Fibroblast of lung (primary cell): Measurements from ENCODE around the gene ADGRF3. TPM values are rescaled to one million over a fixed set of nuclear protein-coding genes. Genes with fewer than 3 reads are reported as not detected.
A peak's percentile ranks its signal among the peaks of the same experiment; 100 is the strongest.
"Not testable (repeated sequence)": the region's sequence is repeated elsewhere in the genome, so short reads cannot be mapped to it uniquely, and the experiment has no call there.

Source experiments
- DNase-seq, 2 donors: peaks; one replicate each; pipeline versions ENCODE4 v3.0.0 to v3.0.0-alpha.2; 2010; ENCODE audit warnings: low read depth in 2 of 2
- H2AFZ ChIP-seq: 2 replicates; pipeline ENCODE4 v1.5.1; 2012; ENCODE audit warnings: low read length, control low read depth, inconsistent platforms
- H3K27ac ChIP-seq: 2 replicates; pipeline ENCODE4 v1.5.1; 2011; ENCODE audit warnings: low read length, control low read depth; ENCODE audit not compliant: insufficient read depth
- H3K27me3 ChIP-seq: 2 replicates; pipeline ENCODE4 v1.5.1; 2011; ENCODE audit warnings: mild to moderate bottlenecking, low read length; ENCODE audit not compliant: control insufficient read depth, insufficient read depth
- H3K36me3 ChIP-seq: 2 replicates; pipeline ENCODE4 v1.5.1; 2011; ENCODE audit warnings: low read length; ENCODE audit not compliant: control insufficient read depth, insufficient read depth
- H3K4me1 ChIP-seq: 2 replicates; pipeline ENCODE4 v1.5.1; 2011; ENCODE audit warnings: low read length; ENCODE audit not compliant: control insufficient read depth, insufficient read depth; ENCODE audit errors: extremely low read depth
- H3K4me2 ChIP-seq: 2 replicates; pipeline ENCODE4 v1.5.1; 2011; ENCODE audit warnings: low read length, control low read depth; ENCODE audit not compliant: insufficient read depth; ENCODE audit errors: extremely low read depth
- H3K4me3 ChIP-seq, 4 experiments: fragments of 200-600 bp in 1 of 4; sonication (generic) in 1 of 4; replicated peaks in 1 of 4; 2 replicates each; pipeline ENCODE4 v1.5.1; 2011 to 2016; ENCODE audit warnings: low read length in 4 of 4, low read depth in 3 of 4, mild to moderate bottlenecking in 3 of 4, control low read depth in 2 of 4, inconsistent platforms in 1 of 4, mixed read lengths in 1 of 4; ENCODE audit not compliant: insufficient read depth in 1 of 4; ENCODE audit errors: control extremely low read depth in 1 of 4
- H3K79me2 ChIP-seq: 2 replicates; pipeline ENCODE4 v1.5.1; 2012; ENCODE audit warnings: mild to moderate bottlenecking, low read length, inconsistent platforms; ENCODE audit not compliant: control insufficient read depth, insufficient read depth
- H3K9ac ChIP-seq: 2 replicates; pipeline ENCODE4 v1.5.1; 2011; ENCODE audit warnings: mild to moderate bottlenecking, low read length, control low read depth; ENCODE audit not compliant: insufficient read depth
- H3K9me3 ChIP-seq: 2 replicates; pipeline ENCODE4 v1.5.1; 2012; ENCODE audit warnings: low read depth, low read length; ENCODE audit not compliant: control insufficient read depth, insufficient read depth
- H4K20me1 ChIP-seq: 2 replicates; pipeline ENCODE4 v1.5.1; 2011; ENCODE audit warnings: low read length; ENCODE audit not compliant: control insufficient read depth, insufficient read depth; ENCODE audit errors: extremely low read depth
- CTCF ChIP-seq, 2 donors: IDR thresholded peaks in 1 of 2; conservative IDR thresholded peaks in 1 of 2; 1 replicate in 1 of 2; 2 replicates in 1 of 2; pipeline ENCODE4 v1.5.1; 2011 to 2012; ENCODE audit warnings: low read length in 2 of 2, control low read depth in 1 of 2, inconsistent platforms in 1 of 2, low read depth in 1 of 2, mild to moderate bottlenecking in 1 of 2
- EZH2 ChIP-seq: IDR thresholded peaks from 2 replicates; pipeline ENCODE4 v1.5.1; 2012; ENCODE audit warnings: low read length, control low read depth, mild to moderate bottlenecking; ENCODE audit errors: missing control alignments
- polyA plus RNA-seq, 2 donors: library from polyadenylated mRNA; depleted of rRNA in 1 of 2; stranded (reverse) in 1 of 2; unstranded in 1 of 2; fragments of >200 nt; gene quantifications; 2 replicates each; pipeline ENCODE4 v1.2.1, GENCODE V29; 2011 to 2012; ENCODE audit warnings: missing spikeins in 1 of 2
- total RNA-seq: library from RNA; depleted of rRNA; stranded (reverse); fragments of >200 nt; gene quantifications from 2 replicates; pipeline ENCODE4 v1.2.1, GENCODE V29; 2014

The ADGRF3 gene
- total and polyA plus RNA-seq, 2 donors (not counting 1 experiment from before 2014, with no cell fraction given) = under 0.01 to 0.06 TPM

- Histone ChIP-seq H3K27ac (no peak overlapping the region), H3K4me3 (no peak overlapping the region), H3K36me3 (no peaks in the 10 kb centered on the region), H4K20me1 (no peaks in the 10 kb centered on the region), H3K4me1 (no peaks in the 10 kb centered on the region), H3K9ac (no peak overlapping the region), H3K27me3 (no peaks in the 10 kb centered on the region), H3K9me3 (no peaks in the 10 kb centered on the region), H3K4me2 (no peak overlapping the region), H3K79me2 (no peaks in the 10 kb centered on the region), H2AFZ (no peak overlapping the region)
- no peak for TF ChIP-seq CTCF (conservative IDR thresholded peaks at IDR 0.05 in 1 of 2, IDR thresholded peaks at IDR 0.05 in 1 of 2; ENCODE audit: low read depth in 1 of 2, low read length in 2 of 2)
- TF ChIP-seq EZH2 = no peak
- DNase-seq = no peak
These were observed 9.9 kb downstream of the ADGRF3 start for GRCh38 chr2:26336719-26337118.

DNA sequence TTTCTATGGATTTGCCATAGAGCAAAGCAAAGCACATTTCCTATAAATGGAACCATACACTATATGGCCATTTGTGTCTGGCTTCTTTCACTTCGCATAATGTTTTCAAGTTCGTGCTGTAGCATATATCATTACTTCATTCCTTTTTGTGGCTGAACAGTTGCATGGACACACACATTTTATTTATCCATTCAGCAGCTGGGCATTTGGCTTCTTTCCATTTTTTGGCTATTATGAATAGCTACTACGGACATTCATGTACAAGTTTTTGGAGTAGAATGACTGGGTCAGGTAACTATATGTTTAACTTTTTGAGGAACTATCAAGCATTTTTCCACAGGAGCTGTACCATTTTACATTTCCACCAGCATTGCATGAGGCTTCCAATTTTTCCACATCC, 11.4 kb downstream of the ADGRF3 start:
- H3K27me3 ChIP-seq = no peaks in the 10 kb centered on the region
- no peaks in the 10 kb centered on the region for H3K9me3 ChIP-seq
- H4K20me1 ChIP-seq = no peaks in the 10 kb centered on the region
- no peaks in the 10 kb centered on the region for H3K36me3 ChIP-seq
- no peak for TF ChIP-seq CTCF (conservative IDR thresholded peaks at IDR 0.05 in 1 of 2, IDR thresholded peaks at IDR 0.05 in 1 of 2; ENCODE audit: low read depth in 1 of 2, low read length in 2 of 2)
- TF ChIP-seq EZH2 = no peak
- no peaks in the 10 kb centered on the region for H3K4me1 ChIP-seq
- DNase-seq = peak in 1 of 2 donors; percentile 70
- H3K79me2 ChIP-seq = no peaks in the 10 kb centered on the region
- H3K4me3 ChIP-seq = no peak overlapping the region
- H3K27ac ChIP-seq = no peak overlapping the region
- H3K9ac ChIP-seq = no peak overlapping the region
- peak overlapping the region; percentile 44 for H3K4me2 ChIP-seq
- no peak overlapping the region for H2AFZ ChIP-seq

GRCh38 chr2:26333293-26333692, 13.3 kb downstream of the ADGRF3 start:
- no peak for DNase-seq
- H3K9ac ChIP-seq = no peak overlapping the region

GRCh38 chr2:26331321-26331720, 15.3 kb downstream of the ADGRF3 start:
- H3K36me3 ChIP-seq, DNase-seq, H3K4me2 ChIP-seq, H2AFZ ChIP-seq, H3K4me3 ChIP-seq, H3K27ac ChIP-seq, H3K4me1 ChIP-seq, H3K9me3 ChIP-seq, H3K9ac ChIP-seq, H4K20me1 ChIP-seq, H3K79me2 ChIP-seq, H3K27me3 ChIP-seq: not testable (repeated sequence)

More at GRCh38 chr2:26333293-26333692, 13.3 kb downstream of the ADGRF3 start:
- no peak overlapping the region for H3K4me2 ChIP-seq
- no peaks in the 10 kb centered on the region for H3K79me2 ChIP-seq
- no peak overlapping the region for H2AFZ ChIP-seq
- TF ChIP-seq EZH2 (no peak), CTCF (conservative IDR thresholded peaks at IDR 0.05 in 1 of 2, IDR thresholded peaks at IDR 0.05 in 1 of 2; ENCODE audit: low read depth in 1 of 2, low read length in 2 of 2) (no peak)
- no peak overlapping the region for H3K4me3 ChIP-seq
- H3K27ac ChIP-seq = no peak overlapping the region
- no peaks in the 10 kb centered on the region for H4K20me1 ChIP-seq
- no peaks in the 10 kb centered on the region for H3K36me3 ChIP-seq
- H3K27me3 ChIP-seq = no peaks in the 10 kb centered on the region
- no peaks in the 10 kb centered on the region for H3K4me1 ChIP-seq
- H3K9me3 ChIP-seq = no peaks in the 10 kb centered on the region
